GM12878 (cell line): Measurements from ENCODE around the gene ARL5B. TPM values are rescaled to one million over a fixed set of nuclear protein-coding genes. Genes with fewer than 3 reads are reported as not detected.

ENCODE experiments used
- BCL11A ChIP-seq: IDR thresholded peaks from 2 replicates; pipeline ENCODE4 v1.6.1; 2011; ENCODE audit warnings: low read depth, low read length
- CBFB ChIP-seq: IDR thresholded peaks from 2 replicates; pipeline ENCODE4 v1.6.1; 2016; ENCODE audit warnings: antibody characterized with exemption, low read depth
- CBX5 ChIP-seq: sonication (generic); IDR thresholded peaks from 2 replicates; pipeline ENCODE4 v1.6.1; 2016; ENCODE audit warnings: low read depth, moderate library complexity, mild to moderate bottlenecking, inconsistent platforms
- EED ChIP-seq: sonication (generic); IDR thresholded peaks from 2 replicates; pipeline ENCODE4 v1.6.1; 2016; ENCODE audit warnings: antibody characterized with exemption, low read depth
- FOS ChIP-seq: IDR thresholded peaks from 3 replicates; pipeline ENCODE4 v1.6.1; 2011; ENCODE audit warnings: borderline replicate concordance; ENCODE audit not compliant: insufficient read length; ENCODE audit errors: extremely low read depth
- FOXK2 ChIP-seq: fragments of 450-650 bp; IDR thresholded peaks from 2 replicates; pipeline ENCODE4 v1.6.1; 2017; ENCODE audit warnings: mild to moderate bottlenecking, moderate library complexity
- IKZF2 ChIP-seq, 2 experiments: fragments of 450-650 bp; IDR thresholded peaks; 2 replicates each; pipeline ENCODE4 v1.6.1; 2017; ENCODE audit warnings: mild to moderate bottlenecking in 2 of 2, moderate library complexity in 2 of 2
- KLF5 ChIP-seq: fragments of 450-650 bp; IDR thresholded peaks from 2 replicates; pipeline ENCODE4 v1.6.1; 2014; ENCODE audit warnings: mild to moderate bottlenecking; ENCODE audit not compliant: partially characterized antibody
- RFX5 ChIP-seq: IDR thresholded peaks from 2 replicates; pipeline ENCODE4 v1.6.1; 2011; ENCODE audit warnings: low read depth, low read length, improper control_type of control experiment
- STAT1 ChIP-seq: fragments of 450-650 bp; conservative IDR thresholded peaks from 2 replicates; pipeline ENCODE4 v1.6.1; 2014; ENCODE audit warnings: antibody characterized with exemption, mild to moderate bottlenecking
- SUPT20H ChIP-seq: IDR thresholded peaks from 2 replicates; pipeline ENCODE4 v1.6.1; 2011; ENCODE audit warnings: low read depth, mild to moderate bottlenecking, low read length, moderate library complexity, borderline replicate concordance; ENCODE audit not compliant: control insufficient read depth
- TARDBP ChIP-seq: IDR thresholded peaks from 2 replicates; pipeline ENCODE4 v1.6.1; 2016; ENCODE audit warnings: borderline replicate concordance
- ZNF274 ChIP-seq: IDR thresholded peaks from one replicate; pipeline ENCODE4 v1.8.0; 2011; ENCODE audit not compliant: insufficient read length, insufficient read depth
- ZNF622 ChIP-seq: fragments of 450-650 bp; IDR thresholded peaks from 2 replicates; pipeline ENCODE4 v1.6.1; 2017; ENCODE audit warnings: mild to moderate bottlenecking, inconsistent platforms
- polyA plus RNA-seq, 11 experiments: library from polyadenylated mRNA; depleted of rRNA in 4 of 11; unstranded in 6 of 11; stranded (reverse) in 5 of 11; fragments of >200 nt; fragmentation: Nextera tagmentation in 4 of 11; fragmentation: Illumina TruSeq in 1 of 11; extraction: Ambion mirVana in 4 of 11; extraction: Trizol in 1 of 11; gene quantifications; 1 replicate in 1 of 11; 2 replicates in 10 of 11; pipeline versions ENCODE4 v1.2.1 to v1.2.3, GENCODE V29; 2011 to 2016; ENCODE audit warnings: inconsistent platforms in 2 of 11, missing spikeins in 2 of 11, low read depth in 1 of 11
- total RNA-seq, 4 experiments: library from RNA; depleted of rRNA in 3 of 4; stranded (reverse); fragments of >200 nt in 3 of 4; fragmentation: Illumina TruSeq in 1 of 4; extraction: Trizol in 1 of 4; gene quantifications; 2 replicates each; pipeline versions ENCODE4 v1.2.1 to v1.2.3, GENCODE V29; 2013 to 2021
- TF ChIP-seq, protein P1 (sequence below): fragments of 450-650 bp; IDR thresholded peaks from 2 replicates; pipeline ENCODE4 v1.6.1; 2016; ENCODE audit warnings: mild to moderate bottlenecking
- TF ChIP-seq, protein P2 (sequence below): fragments of 450-650 bp; IDR thresholded peaks from 2 replicates; pipeline ENCODE4 v1.6.1; 2017; ENCODE audit warnings: mild to moderate bottlenecking, moderate library complexity
- TF ChIP-seq, protein P3 (sequence below): fragments of 150-350 bp; IDR thresholded peaks from 2 replicates; pipeline ENCODE4 v1.6.1; 2014; ENCODE audit warnings: mild to moderate bottlenecking, low read depth, low read length
- TF ChIP-seq, protein P4 (sequence below): fragments of 450-650 bp; formaldehyde crosslinking; IDR thresholded peaks from 2 replicates; pipeline ENCODE4 v1.5.0; 2022; ENCODE audit warnings: mild to moderate bottlenecking, missing genetic modification characterization

ARL5B gene
- total and polyA plus RNA-seq, 10 of the 15 experiments (the other 5 are each of a cell fraction or from before 2014, with no cell fraction given) = 2.5 to 20.7 (median 9.1) TPM

DNA sequence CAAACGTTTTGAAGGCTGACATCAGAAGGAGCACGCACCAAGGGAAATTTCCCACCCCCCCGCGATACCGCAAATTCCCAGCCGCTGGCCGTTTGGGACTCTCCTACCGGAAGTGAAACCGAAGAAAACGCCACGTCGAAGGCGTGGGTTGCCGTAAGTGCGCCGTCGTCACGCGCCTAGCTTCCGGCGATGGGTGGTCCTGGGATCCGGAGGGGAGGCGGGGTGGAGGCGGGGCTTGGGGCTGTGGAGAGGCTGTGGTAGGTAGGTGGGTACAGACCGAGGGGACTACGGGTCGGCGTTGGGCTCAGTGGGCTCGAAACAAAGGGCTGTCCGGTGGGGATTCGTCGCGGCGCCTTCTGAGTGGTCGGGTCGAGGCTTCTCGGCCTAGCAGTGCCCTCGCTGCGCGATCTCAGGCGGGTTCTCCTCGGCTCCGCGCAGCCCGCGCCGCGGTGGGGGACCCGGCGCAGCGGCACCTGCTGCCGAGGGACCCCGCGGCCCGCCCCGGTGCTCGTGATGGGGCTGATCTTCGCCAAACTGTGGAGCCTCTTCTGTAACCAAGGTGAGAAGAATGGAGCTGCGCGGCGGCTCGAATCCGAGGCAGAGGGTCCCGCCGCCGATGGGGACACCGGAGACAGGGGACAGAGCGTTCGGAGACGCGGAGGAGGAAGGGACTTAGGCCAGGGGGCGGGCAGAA, at the start of gene ARL5B (continued):
- TF ChIP-seq, protein P1, sequence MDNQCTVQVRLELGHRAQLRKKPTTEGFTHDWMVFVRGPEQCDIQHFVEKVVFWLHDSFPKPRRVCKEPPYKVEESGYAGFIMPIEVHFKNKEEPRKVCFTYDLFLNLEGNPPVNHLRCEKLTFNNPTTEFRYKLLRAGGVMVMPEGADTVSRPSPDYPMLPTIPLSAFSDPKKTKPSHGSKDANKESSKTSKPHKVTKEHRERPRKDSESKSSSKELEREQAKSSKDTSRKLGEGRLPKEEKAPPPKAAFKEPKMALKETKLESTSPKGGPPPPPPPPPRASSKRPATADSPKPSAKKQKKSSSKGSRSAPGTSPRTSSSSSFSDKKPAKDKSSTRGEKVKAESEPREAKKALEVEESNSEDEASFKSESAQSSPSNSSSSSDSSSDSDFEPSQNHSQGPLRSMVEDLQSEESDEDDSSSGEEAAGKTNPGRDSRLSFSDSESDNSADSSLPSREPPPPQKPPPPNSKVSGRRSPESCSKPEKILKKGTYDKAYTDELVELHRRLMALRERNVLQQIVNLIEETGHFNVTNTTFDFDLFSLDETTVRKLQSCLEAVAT = no peak; the same call in 1 of the 2 replicates
- TF ChIP-seq FOS (no peak), FOXK2 (no peak), TARDBP (peak; percentile 67; the same call in 1 of the 2 replicates), KLF5 (no peak), STAT1 (0 out of 2 replicates have a peak, but pooled peaks have one; percentile 38), SUPT20H (no peak), IKZF2 (IDR thresholded peaks at IDR 0.05) (peak; percentile 100), CBFB (peak; percentile 95), RFX5 (no peak), EED (peak; percentile 98), CBX5 (peak; percentile 65; the same call in 1 of the 2 replicates), BCL11A (peak; percentile 88), ZNF274 (no peak), ZNF622 (no peak)
- TF ChIP-seq, protein P2, sequence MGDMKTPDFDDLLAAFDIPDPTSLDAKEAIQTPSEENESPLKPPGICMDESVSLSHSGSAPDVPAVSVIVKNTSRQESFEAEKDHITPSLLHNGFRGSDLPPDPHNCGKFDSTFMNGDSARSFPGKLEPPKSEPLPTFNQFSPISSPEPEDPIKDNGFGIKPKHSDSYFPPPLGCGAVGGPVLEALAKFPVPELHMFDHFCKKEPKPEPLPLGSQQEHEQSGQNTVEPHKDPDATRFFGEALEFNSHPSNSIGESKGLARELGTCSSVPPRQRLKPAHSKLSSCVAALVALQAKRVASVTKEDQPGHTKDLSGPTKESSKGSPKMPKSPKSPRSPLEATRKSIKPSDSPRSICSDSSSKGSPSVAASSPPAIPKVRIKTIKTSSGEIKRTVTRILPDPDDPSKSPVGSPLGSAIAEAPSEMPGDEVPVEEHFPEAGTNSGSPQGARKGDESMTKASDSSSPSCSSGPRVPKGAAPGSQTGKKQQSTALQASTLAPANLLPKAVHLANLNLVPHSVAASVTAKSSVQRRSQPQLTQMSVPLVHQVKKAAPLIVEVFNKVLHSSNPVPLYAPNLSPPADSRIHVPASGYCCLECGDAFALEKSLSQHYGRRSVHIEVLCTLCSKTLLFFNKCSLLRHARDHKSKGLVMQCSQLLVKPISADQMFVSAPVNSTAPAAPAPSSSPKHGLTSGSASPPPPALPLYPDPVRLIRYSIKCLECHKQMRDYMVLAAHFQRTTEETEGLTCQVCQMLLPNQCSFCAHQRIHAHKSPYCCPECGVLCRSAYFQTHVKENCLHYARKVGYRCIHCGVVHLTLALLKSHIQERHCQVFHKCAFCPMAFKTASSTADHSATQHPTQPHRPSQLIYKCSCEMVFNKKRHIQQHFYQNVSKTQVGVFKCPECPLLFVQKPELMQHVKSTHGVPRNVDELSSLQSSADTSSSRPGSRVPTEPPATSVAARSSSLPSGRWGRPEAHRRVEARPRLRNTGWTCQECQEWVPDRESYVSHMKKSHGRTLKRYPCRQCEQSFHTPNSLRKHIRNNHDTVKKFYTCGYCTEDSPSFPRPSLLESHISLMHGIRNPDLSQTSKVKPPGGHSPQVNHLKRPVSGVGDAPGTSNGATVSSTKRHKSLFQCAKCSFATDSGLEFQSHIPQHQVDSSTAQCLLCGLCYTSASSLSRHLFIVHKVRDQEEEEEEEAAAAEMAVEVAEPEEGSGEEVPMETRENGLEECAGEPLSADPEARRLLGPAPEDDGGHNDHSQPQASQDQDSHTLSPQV = 0 out of 2 replicates have a peak, but pooled peaks have one; percentile 27
- TF ChIP-seq, protein P3, sequence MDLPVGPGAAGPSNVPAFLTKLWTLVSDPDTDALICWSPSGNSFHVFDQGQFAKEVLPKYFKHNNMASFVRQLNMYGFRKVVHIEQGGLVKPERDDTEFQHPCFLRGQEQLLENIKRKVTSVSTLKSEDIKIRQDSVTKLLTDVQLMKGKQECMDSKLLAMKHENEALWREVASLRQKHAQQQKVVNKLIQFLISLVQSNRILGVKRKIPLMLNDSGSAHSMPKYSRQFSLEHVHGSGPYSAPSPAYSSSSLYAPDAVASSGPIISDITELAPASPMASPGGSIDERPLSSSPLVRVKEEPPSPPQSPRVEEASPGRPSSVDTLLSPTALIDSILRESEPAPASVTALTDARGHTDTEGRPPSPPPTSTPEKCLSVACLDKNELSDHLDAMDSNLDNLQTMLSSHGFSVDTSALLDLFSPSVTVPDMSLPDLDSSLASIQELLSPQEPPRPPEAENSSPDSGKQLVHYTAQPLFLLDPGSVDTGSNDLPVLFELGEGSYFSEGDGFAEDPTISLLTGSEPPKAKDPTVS = no peak
- TF ChIP-seq, protein P4, sequence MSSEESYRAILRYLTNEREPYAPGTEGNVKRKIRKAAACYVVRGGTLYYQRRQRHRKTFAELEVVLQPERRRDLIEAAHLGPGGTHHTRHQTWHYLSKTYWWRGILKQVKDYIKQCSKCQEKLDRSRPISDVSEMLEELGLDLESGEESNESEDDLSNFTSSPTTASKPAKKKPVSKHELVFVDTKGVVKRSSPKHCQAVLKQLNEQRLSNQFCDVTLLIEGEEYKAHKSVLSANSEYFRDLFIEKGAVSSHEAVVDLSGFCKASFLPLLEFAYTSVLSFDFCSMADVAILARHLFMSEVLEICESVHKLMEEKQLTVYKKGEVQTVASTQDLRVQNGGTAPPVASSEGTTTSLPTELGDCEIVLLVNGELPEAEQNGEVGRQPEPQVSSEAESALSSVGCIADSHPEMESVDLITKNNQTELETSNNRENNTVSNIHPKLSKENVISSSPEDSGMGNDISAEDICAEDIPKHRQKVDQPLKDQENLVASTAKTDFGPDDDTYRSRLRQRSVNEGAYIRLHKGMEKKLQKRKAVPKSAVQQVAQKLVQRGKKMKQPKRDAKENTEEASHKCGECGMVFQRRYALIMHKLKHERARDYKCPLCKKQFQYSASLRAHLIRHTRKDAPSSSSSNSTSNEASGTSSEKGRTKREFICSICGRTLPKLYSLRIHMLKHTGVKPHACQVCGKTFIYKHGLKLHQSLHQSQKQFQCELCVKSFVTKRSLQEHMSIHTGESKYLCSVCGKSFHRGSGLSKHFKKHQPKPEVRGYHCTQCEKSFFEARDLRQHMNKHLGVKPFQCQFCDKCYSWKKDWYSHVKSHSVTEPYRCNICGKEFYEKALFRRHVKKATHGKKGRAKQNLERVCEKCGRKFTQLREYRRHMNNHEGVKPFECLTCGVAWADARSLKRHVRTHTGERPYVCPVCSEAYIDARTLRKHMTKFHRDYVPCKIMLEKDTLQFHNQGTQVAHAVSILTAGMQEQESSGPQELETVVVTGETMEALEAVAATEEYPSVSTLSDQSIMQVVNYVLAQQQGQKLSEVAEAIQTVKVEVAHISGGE (CRISPR knock-in tag) = no peak
